Small intestine (tissue), 7 donors: Measurements from ENCODE around the gene VPS13D. TPM values are rescaled to one million over a fixed set of nuclear protein-coding genes. Genes with fewer than 3 reads are reported as not detected.
A peak's percentile ranks its signal among the peaks of the same experiment; 100 is the strongest.

Experiments used
- DNase-seq, 2 donors: peaks; one replicate each; pipeline versions ENCODE4 v3.0.0 to v3.0.0-alpha.2; 2013
- FAIRE-seq: peaks from 2 replicates; lab custom pipeline; 2012; peaks lifted over from hg19 to GRCh38; lab: Jason Lieb, UNC
- H3K27ac ChIP-seq, 3 donors: one replicate each; pipeline ENCODE4 v1.5.1; 2013; ENCODE audit warnings: low read length in 2 of 3, mild to moderate bottlenecking in 2 of 3, control low read depth in 1 of 3, inconsistent platforms in 1 of 3, low read depth in 1 of 3, moderate library complexity in 1 of 3
- H3K27me3 ChIP-seq, 3 donors: one replicate each; pipeline ENCODE4 v1.6.1; 2013; ENCODE audit warnings: low read length in 3 of 3, inconsistent platforms in 1 of 3; ENCODE audit not compliant: control insufficient read depth in 3 of 3, insufficient read depth in 3 of 3
- H3K36me3 ChIP-seq, 3 donors: one replicate each; pipeline ENCODE4 v1.6.1; 2013; ENCODE audit warnings: low read length in 3 of 3, inconsistent platforms in 1 of 3, low read depth in 1 of 3, mild to moderate bottlenecking in 1 of 3, moderate library complexity in 1 of 3; ENCODE audit not compliant: control insufficient read depth in 3 of 3, insufficient read depth in 2 of 3
- H3K4me1 ChIP-seq, 3 donors: one replicate each; pipeline ENCODE4 v1.6.1; 2013; ENCODE audit warnings: low read length in 2 of 3, inconsistent platforms in 1 of 3, low read depth in 1 of 3, mild to moderate bottlenecking in 1 of 3, moderate library complexity in 1 of 3; ENCODE audit not compliant: control insufficient read depth in 3 of 3, insufficient read depth in 2 of 3
- H3K4me3 ChIP-seq, 3 donors: one replicate each; pipeline ENCODE4 v1.5.1; 2013; ENCODE audit warnings: low read length in 3 of 3, control low read depth in 1 of 3, inconsistent platforms in 1 of 3, low read depth in 1 of 3, mild to moderate bottlenecking in 1 of 3, moderate library complexity in 1 of 3
- H3K9me3 ChIP-seq, 2 donors: one replicate each; pipeline ENCODE4 v1.6.1; 2013; ENCODE audit warnings: low read depth in 1 of 2, low read length in 1 of 2; ENCODE audit not compliant: control insufficient read depth in 2 of 2, insufficient read depth in 1 of 2
- WGBS, 3 donors: extraction: QIAGEN DNeasy Blood & Tissue Kit; methylation state at CpG; one replicate each; pipeline ENCODE4 v1.1.7; 2013; 5-methylcytosine and 5-hydroxymethylcytosine counted together
- polyA plus RNA-seq, 4 donors: library from polyadenylated mRNA; stranded (reverse) in 3 of 4; unstranded in 1 of 4; fragments of 200-250 nt in 3 of 4; fragments of 120-200 nt in 1 of 4; gene quantifications; one replicate each; pipeline versions ENCODE4 v1.2.1 to v1.2.3, GENCODE V29; 2013
- donor health status: healthy with polysubstance abuse.
- donor health status: control.
- donor health status: control.
- donor health status: Bipolar disorder and iron deficiency.
- donor health status: healthy.

Gene VPS13D
- polyA plus RNA-seq, 4 donors = 15.9 to 21.5 (median 17.7) TPM

DNA sequence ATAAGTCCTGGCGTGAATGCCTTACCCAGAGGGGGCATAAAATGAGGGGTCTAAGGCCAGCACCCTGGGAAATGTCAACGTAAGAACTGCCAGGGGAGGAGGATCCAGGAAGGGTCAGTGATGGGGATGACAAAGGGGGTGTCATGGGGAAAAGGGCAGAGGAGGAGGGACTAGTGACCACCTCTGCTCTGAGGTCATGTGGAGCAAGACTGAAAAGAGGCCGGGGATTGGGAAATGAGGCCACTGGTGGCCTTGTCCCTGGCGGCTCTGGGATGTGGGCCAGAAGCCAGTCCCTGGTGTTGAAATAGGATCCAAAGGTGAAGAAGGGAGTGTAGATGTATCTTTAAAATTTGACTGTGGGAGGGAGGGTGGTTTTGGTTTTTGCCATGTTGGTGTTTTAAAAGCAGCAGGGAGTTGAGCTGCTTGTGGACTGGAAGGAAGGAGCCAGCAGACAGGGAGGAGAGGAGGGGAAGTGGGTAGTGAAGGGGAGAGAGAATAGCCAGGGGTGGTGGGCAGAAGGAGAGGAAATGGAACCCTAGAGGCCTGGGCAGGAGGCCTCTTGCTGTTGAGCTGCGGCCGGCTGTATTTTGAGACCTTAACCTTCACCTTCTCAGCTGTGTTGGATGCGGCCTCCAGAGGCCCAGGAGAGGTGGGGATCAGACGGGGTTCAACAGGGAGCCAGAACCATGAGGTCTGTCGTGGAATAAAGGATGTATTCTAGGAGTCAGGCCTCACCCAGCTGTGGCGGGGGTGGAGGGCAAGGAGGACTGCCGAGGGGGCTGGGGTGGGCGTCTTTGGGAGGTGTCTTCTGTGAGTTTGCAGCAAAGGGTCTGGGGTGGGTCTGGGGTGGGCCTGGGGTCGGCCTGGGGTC lies 295.7 kb downstream of the VPS13D start:
- Histone ChIP-seq H3K4me3 (no peak overlapping the region), H3K36me3 (no peaks in the 10 kb centered on the region), H3K27ac (peak overlapping the region in 2 of 3 donors; percentile 6 to 60), H3K9me3 (no peaks in the 10 kb centered on the region), H3K4me1 (peaks cover 8 to 20% (median 14%) of the 10 kb centered on the region in 3 donors), H3K27me3 (no peaks in the 10 kb centered on the region)
- 37 to 72% (median 65%) methylated on average over 13 of the region's 13 CpGs for WGBS, 3 donors
- FAIRE-seq = no peak
- peak; percentile 53 to 80 for DNase-seq

- Histone ChIP-seq H3K4me1 (peaks cover 8 to 20% (median 14%) of the 10 kb centered on the region in 3 donors), H3K9me3 (no peaks in the 10 kb centered on the region), H3K4me3 (no peak overlapping the region), H3K27me3 (no peaks in the 10 kb centered on the region), H3K36me3 (no peaks in the 10 kb centered on the region), H3K27ac (peak overlapping the region in 1 of 3 donors; percentile 12)
- 68 to 91% (median 72%) methylated on average over 16 of the region's 16 CpGs for WGBS, 3 donors
- FAIRE-seq = no peak
- peak in 1 of 2 donors; percentile 42 for DNase-seq
Observed at GRCh38 chr1:12527564-12527963, 297.7 kb downstream of the VPS13D start.

GRCh38 chr1:12528021-12528852 lies 298.4 kb downstream of the VPS13D start:
- no peaks in the 10 kb centered on the region for H3K9me3 ChIP-seq
- no peaks in the 10 kb centered on the region for H3K27me3 ChIP-seq
- DNase-seq (peak; percentile 90 to 92), FAIRE-seq (no peak)
- no peaks in the 10 kb centered on the region for H3K36me3 ChIP-seq
- H3K4me3 ChIP-seq = no peak overlapping the region
- peak overlapping the region; percentile 12 to 68 (median 52) for H3K27ac ChIP-seq
- 34 to 65% (median 43%) methylated on average over 24 of the region's 24 CpGs for WGBS, 3 donors
- peaks cover 8 to 20% (median 14%) of the 10 kb centered on the region in 3 donors for H3K4me1 ChIP-seq

GRCh38 chr1:12529640-12530174 lies 299.9 kb downstream of the VPS13D start:
- Histone ChIP-seq H3K9me3 (no peaks in the 10 kb centered on the region), H3K4me1 (peaks cover 8 to 20% (median 14%) of the 10 kb centered on the region in 3 donors), H3K27me3 (no peaks in the 10 kb centered on the region), H3K36me3 (no peaks in the 10 kb centered on the region), H3K4me3 (no peak overlapping the region), H3K27ac (peak overlapping the region in 2 of 3 donors; percentile 64 to 68)
- DNase-seq = no peak
- 85 to 94% (median 93%) methylated on average over 3 of the region's 3 CpGs for WGBS, 3 donors
- no peak for FAIRE-seq

DNA sequence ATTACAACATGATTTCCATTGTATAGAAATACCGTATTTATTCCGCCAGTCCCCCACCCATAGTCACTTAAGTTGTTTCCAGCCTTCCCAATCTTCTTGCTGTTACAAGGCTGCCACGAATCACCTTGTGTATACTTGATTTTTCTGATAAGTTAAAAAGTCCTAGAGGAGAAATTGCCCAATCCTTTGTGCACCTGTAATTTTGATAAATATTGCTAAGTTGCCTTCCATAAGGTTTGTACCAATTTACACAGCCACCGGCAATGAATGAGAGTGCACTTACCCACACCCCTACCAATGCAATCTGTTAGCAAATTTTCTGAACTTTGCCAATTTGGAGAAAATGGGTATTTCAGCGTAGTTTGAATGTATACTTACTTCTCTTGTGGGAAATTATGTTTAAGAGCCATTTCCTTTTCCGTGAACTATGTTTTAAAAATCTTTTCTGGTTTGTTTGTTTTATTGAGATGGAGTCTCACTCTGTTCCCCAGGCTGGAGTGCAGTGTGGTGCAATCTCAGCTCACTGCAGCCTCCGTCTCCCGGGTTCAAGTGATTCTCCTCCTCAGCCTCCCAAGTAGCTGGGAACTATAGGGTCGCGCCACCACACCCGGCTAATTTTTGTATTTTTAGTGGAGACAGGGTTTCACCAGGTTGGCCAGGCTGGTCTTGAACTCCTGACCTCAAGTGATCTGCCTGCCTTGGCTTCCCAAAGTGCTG lies 300.8 kb downstream of the VPS13D start:
- H3K4me1 ChIP-seq = peaks cover 7 to 15% (median 8%) of the 10 kb centered on the region in 3 donors
- no peaks in the 10 kb centered on the region for H3K36me3 ChIP-seq
- H3K9me3 ChIP-seq = no peaks in the 10 kb centered on the region
- 74 to 83% (median 78%) methylated on average over 11 of the region's 11 CpGs for WGBS, 3 donors
- H3K27ac ChIP-seq = no peak overlapping the region
- H3K27me3 ChIP-seq = no peaks in the 10 kb centered on the region
- DNase-seq (no peak), FAIRE-seq (no peak)
- H3K4me3 ChIP-seq = no peak overlapping the region

DNA sequence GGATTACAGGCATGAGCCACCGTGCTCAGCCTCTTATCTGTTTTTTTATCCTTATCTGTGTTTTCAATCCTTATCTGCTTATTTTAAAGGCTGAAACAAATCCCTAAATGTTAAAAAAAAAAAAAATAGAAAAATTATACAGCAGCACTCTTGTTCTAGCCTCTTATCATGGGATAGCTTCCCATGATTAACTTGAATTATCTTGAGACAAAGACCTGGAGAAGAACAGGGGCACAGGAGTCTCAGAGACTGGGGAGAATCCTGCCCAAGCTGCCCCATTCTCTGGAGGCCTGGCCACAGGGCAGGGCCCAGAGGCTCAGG lies 301.3 kb downstream of the VPS13D start:
- FAIRE-seq = no peak
- WGBS, 3 donors = 21 to 62% (median 24%) methylated on average over 1 of the region's 1 CpG

DNA sequence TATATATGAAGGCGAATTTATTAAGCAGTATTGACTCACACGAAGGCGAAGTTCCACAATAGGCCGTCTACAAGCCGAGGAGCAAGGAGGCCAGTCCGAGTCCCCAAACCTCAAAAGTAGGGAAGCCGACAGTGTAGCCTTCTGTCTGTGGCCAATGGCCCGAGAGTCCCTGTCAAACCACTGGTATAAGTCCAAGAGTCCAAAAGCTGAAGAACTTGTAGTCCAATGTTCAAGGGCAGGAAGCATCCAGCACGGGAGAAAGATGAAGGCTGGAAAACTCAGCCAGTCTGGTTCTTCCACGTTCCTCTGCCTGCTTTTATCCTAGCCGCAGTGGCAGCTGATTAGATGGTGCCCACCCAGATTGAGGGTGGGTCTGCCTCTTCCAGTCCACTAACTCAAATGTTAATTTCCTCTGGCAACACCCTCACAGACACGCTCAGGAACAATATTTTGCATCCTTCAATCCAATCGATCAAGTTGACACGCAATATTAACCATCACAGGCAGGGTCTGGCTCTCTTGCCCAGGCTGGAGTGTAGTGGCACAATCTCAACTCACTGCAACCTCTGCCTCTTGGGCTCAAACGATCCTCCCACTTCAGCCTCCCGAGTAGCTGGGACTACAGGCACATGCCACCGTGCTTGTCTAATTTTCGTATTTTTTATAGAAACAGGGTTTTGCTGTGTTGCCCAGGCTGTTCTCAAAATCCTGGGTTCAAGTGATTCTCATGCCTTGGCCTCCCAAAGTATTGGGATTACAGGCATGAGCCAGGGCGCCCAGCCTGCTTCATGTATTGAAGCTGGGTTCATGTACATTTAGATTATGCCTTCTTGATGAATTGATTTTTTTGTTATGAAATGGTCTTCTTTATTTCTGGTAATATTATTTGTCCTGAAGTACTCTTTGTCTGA lies 302.8 kb downstream of the VPS13D start:
- H3K4me3 ChIP-seq = no peak overlapping the region
- 88 to 95% (median 88%) methylated on average over 19 of the region's 19 CpGs for WGBS, 3 donors
- no peak for FAIRE-seq
- no peak overlapping the region for H3K27ac ChIP-seq
- no peak for DNase-seq
- H3K27me3 ChIP-seq = no peaks in the 10 kb centered on the region
- no peaks in the 10 kb centered on the region for H3K36me3 ChIP-seq
- peaks cover 4 to 12% (median 4%) of the 10 kb centered on the region in 3 donors for H3K4me1 ChIP-seq
- peaks cover 0 to 3% of the 10 kb centered on the region in 2 donors for H3K9me3 ChIP-seq

More for the DNA sequence above, 301.3 kb downstream of the VPS13D start:
- Histone ChIP-seq H3K4me3 (no peak overlapping the region), H3K9me3 (no peaks in the 10 kb centered on the region), H3K27me3 (no peaks in the 10 kb centered on the region), H3K36me3 (no peaks in the 10 kb centered on the region), H3K4me1 (peaks cover 4 to 13% (median 4%) of the 10 kb centered on the region in 3 donors), H3K27ac (no peak overlapping the region)
- DNase-seq = no peak
